GM06990 (cell line): ENCODE measurements around the gene ARHGEF35.
"Not testable (repeated sequence)": the region's sequence is repeated elsewhere in the genome, so short reads cannot be mapped to it uniquely, and the experiment has no call there.

Experiments used
- DNase-seq: peaks from one replicate; pipeline ENCODE4 v3.0.0-alpha.2; 2011; ENCODE audit not compliant: insufficient read length; ENCODE audit errors: extremely low read depth
- H3K27me3 ChIP-seq: replicated peaks from 2 replicates; pipeline ENCODE4 v1.6.0; 2011; ENCODE audit warnings: low read length; ENCODE audit not compliant: control insufficient read depth, insufficient read depth
- H3K36me3 ChIP-seq: 2 replicates; pipeline ENCODE4 v1.5.1; 2011; ENCODE audit warnings: low read length; ENCODE audit not compliant: control insufficient read depth, insufficient read depth
- H3K4me3 ChIP-seq: replicated peaks from 2 replicates; pipeline ENCODE4 v1.5.1; 2011; ENCODE audit warnings: low read depth, mild to moderate bottlenecking, control low read depth, low read length
- TF ChIP-seq, protein P1 (sequence below): IDR thresholded peaks from 2 replicates; pipeline ENCODE4 v1.5.1; 2011; ENCODE audit warnings: low read length, control low read depth, mild to moderate bottlenecking, inconsistent platforms; ENCODE audit not compliant: insufficient read depth, poor library complexity, severe bottlenecking

ARHGEF35 gene

DNA sequence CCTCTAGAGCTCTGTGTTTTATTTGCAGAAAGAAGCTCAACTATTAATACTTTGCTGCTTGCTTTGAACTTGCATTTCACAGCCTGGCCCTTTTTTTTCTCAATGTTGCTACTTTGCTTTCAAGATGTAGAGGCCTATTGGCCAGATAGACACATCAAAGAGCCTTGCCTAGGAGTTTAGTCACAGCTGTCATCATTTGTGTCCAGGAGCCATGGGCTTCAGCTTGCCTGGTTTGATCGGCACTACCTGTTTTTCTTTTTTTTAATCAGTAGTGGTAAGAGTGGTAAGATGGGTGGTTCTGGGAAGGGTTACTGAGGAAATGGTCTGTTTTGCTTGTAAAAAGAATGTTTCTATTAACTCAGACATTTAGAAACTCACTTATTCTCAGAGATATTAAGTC lies 6.3 kb upstream of the ARHGEF35 start:
- not testable (repeated sequence) for H3K4me3 ChIP-seq, H3K27me3 ChIP-seq, DNase-seq, H3K36me3 ChIP-seq

DNA sequence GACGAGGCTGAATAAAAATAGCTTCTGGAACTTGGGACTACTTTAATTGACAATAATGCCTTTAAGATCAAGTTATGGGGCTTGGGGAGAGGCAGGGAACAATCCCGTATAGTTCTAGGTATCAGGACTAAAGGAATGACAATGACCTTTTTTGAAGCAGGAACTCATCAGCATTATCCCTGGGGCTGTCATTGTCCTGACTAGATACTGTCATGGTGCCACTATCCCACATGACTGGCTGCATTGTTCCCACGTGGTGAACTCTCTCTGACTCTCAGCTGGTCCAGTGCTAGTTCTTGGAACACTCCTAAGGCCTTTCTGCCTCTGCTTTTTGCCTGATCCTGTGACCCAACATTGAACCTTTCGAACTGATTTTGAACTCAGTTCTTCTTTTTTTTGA lies 3.3 kb upstream of the ARHGEF35 start:
- not testable (repeated sequence) for H3K4me3 ChIP-seq, H3K27me3 ChIP-seq, H3K36me3 ChIP-seq, DNase-seq

DNA sequence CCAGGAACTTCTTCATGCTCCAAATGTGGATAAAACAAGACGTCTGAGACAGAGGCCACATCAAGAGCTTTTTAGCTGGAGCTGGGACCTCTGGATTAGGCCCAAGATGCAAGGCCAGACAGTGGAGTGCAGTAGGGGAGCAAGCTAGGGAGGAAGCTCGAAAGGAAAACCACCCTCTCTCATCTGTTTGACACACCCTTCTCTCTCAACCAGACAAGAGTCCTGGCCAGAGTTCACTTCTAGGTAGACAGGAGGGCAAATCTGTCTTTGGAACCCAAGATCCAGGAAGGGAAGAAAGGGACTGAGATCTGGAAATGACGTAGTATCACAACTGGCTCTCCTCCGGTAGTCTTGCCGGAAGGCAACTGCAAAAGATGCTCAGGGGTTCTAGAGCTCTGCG lies 1.2 kb downstream of the ARHGEF35 start:
- H3K27me3 ChIP-seq, DNase-seq, H3K4me3 ChIP-seq, H3K36me3 ChIP-seq: not testable (repeated sequence)

DNA sequence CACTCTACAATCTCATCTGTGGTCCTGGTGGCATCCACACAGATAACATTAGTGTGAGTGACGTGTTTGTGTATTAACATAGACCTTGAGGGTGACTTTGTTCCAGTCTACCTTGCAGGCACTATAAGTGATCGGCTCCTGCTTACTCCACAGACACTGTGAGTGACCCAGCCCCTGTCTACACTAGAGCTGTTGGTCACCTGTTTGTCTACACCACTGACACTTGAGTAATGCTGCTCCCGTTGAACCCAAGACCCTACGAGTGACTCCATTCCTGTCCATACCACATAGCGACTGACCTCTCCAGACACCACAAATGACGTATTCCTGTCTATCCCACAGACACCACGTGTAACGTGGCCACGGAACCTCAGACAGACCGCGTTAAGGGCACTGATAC lies 1.9 kb downstream of the ARHGEF35 start:
- H3K36me3 ChIP-seq, DNase-seq, H3K27me3 ChIP-seq, H3K4me3 ChIP-seq: not testable (repeated sequence)

DNA sequence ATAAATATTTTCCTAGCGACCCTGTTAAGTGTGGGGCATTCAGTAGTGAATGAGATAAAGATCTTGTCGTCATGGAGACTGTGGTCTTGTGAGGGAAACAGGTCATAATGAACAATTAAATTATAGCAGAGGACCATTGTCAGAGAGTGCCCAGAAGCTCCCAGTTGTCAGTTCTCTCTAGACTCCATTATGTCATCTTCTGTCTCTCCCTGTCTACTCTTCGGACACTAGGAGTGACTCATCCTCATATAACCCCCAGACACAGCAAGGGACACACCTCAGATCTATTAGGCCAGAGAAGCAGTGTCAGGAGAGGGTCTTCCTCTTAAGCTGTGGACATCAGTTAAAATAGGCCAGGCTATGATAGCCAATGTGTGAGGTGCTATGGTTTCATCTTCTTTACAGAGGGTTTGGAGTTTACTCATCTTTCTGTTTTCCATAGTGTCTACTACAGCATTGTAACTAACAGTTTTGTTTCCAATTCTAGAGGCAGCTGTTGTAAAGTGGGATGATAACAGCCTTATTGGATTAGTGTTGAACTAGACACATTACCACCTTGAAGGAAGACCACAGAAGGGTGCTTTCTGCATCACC lies 7.0 kb downstream of the ARHGEF35 start:
- H3K36me3 ChIP-seq, H3K4me3 ChIP-seq, DNase-seq, H3K27me3 ChIP-seq: not testable (repeated sequence)

DNA sequence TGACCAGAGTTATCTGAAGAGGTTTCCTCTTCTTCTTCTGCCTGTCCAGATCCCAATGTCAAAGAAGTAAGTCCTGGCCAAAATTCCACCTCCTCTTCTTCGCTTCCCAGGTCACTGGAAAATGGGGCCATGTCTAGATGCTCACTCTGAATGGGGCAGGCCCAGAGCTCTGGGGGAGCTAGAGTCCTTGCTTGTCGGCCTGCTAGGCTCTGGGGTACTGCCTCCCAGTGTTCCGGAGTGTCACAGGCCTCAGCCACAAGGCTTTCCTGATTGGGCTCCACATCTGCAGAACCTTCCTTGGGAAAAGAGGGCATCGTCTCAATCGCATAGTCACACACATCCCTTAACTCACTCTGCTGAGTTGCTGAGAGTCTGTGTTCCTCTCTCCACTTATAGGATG lies 7.8 kb downstream of the ARHGEF35 start:
- H3K27me3 ChIP-seq, H3K4me3 ChIP-seq, H3K36me3 ChIP-seq, DNase-seq: not testable (repeated sequence)

DNA sequence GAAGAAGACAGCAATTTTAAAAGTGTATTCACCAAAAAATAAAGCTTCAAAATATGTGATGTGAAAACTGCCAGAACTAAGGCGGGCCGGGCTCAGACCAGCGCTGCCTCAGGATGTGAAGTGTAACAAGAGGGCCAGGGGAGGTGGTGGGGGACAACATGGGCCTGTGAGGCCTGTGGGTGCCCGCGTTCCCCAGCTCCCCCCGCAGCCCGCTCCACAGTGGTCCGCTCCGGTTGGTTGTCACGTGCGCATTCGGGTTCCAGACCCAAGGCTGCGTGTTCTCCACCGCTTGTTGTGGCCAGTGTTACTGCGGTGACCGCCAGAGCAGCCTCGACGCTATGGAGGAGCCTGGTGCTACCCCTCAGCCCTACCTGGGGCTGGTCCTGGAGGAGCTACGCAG lies 12.5 kb downstream of the ARHGEF35 start, which contains the start of gene CTAGE4:
TSS of gene CTAGE4 (plus strand) at position 301 of the 400 bp plus-strand sequence. CDS start at position 339, 38 bp downstream.
- not testable (repeated sequence) for H3K4me3 ChIP-seq, H3K36me3 ChIP-seq, DNase-seq, H3K27me3 ChIP-seq

DNA sequence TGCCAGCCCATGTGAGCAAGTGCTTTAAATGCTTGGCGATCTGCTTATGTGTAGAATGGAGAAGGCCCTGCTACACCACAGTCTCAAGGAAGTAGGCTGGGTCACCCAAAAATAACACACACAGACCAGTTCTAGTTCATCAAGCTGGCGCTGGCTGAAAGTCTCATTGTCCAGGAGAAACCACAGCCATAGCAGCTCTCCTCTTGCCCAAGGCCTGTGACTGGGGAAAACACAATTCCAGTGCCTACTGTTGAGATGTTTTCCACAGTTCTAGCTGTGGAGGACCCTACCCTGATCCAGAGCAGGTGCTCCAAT lies 16.5 kb downstream of the ARHGEF35 start:
- not testable (repeated sequence) for H3K36me3 ChIP-seq, DNase-seq, H3K4me3 ChIP-seq, H3K27me3 ChIP-seq

DNA sequence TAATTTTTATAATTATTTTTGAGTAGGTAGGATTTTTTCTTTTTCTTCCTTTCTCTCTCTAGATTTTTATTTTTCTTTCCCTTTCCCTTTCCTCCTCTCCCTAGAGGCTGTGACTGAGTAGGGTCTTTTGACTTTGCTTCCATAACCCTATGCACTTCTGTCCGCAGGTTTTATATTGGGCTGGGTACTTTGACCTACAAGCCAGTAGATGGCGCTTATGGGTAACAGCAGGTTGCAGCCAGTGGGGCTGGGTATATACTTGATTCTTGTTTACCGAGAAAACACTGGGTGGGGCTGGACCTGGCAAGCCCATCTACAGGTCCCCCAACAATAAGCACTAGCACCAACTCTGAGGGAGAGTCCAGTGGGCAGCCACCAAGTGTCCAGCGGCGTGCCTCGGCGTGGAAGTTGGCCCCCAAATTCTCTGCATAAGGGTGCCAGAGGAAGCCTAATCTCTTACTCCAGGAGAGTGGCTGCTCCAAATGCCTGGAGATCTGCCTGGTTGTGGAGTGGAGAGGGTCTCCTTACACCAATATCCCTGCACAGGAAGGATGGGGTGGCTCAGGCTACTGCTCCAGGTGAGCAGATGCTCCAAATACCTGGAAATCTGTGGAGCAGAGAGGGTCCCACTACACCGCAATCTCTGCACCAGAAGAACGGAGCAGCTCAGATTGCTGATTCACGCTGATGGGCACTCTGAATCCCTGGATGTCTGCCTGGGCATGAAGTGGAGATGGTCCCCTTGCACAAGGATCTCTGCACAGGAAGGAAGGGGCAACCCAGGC lies 17.1 kb downstream of the ARHGEF35 start:
- H3K27me3 ChIP-seq, H3K36me3 ChIP-seq, H3K4me3 ChIP-seq, DNase-seq: not testable (repeated sequence)
- TF ChIP-seq, protein P1, sequence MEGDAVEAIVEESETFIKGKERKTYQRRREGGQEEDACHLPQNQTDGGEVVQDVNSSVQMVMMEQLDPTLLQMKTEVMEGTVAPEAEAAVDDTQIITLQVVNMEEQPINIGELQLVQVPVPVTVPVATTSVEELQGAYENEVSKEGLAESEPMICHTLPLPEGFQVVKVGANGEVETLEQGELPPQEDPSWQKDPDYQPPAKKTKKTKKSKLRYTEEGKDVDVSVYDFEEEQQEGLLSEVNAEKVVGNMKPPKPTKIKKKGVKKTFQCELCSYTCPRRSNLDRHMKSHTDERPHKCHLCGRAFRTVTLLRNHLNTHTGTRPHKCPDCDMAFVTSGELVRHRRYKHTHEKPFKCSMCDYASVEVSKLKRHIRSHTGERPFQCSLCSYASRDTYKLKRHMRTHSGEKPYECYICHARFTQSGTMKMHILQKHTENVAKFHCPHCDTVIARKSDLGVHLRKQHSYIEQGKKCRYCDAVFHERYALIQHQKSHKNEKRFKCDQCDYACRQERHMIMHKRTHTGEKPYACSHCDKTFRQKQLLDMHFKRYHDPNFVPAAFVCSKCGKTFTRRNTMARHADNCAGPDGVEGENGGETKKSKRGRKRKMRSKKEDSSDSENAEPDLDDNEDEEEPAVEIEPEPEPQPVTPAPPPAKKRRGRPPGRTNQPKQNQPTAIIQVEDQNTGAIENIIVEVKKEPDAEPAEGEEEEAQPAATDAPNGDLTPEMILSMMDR = peak; percentile 42

DNA sequence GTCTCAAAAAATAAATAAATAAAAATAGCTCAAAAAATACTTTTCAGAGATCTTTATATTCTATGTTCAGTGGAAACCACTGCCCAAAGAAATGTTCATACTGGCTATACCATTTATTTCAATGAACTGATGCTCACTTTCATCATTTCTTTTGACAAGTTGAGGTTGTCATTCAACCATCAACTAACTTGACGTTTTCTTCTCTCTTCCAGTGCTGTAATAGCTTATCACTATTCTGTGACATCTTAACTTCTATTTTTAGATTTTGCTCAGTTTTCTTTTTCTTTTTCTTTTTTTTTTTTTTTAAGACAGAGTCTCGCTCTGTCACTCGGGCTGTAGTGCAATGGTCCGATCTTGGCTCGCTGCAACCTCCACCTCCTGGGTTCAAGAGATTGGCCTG lies 21.0 kb downstream of the ARHGEF35 start:
- no peak for DNase-seq
- Histone ChIP-seq H3K4me3 (no peak overlapping the region), H3K27me3 (no peaks in the 10 kb centered on the region; the same call in 1 of the 2 replicates), H3K36me3 (no peaks in the 10 kb centered on the region)
- TF ChIP-seq, protein P1 = no peak

DNA sequence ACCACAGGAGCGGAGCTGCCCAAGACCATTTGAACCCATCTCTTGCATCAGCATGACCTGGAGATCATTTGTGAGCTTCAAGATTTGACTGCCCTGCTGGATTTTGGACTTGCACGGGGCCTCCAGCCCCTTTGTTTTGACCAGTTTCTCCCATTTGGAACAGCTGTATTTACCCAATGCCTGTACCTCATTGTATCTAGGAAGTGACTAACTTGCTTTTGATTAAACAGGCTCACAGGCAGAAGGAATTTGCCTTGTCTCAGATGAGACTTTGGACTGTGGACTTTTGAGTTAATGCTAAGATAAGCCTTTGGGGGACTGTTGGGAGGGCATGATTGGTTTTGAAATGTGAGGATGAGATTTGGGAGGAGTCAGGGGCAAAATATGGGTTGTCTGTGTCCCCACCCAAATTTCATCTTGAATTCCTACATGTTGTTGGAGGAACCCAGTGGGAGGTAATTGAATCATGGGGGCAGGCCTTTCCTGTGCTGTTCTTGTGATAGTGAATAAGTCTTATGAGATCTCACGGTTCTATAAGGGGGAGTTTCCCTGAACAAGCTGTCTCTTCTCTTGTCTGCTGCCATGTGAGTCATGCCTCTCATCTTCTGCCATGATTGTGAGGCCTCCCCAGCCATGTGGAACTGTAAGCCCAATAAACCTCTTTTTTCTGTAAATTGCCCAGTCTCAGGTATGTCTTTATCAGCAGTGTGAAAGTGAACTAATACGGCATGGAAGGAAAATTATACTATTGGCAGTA lies 23.9 kb downstream of the ARHGEF35 start:
- DNase-seq, H3K36me3 ChIP-seq: not testable (repeated sequence)

More for the DNA sequence above, 23.9 kb downstream of the ARHGEF35 start:
- not testable (repeated sequence) for H3K4me3 ChIP-seq, H3K27me3 ChIP-seq
